H1 (cell line): ENCODE data around the gene RHOBTB1. TPM values are rescaled to one million over a fixed set of nuclear protein-coding genes. Genes with fewer than 3 reads are reported as not detected.

Experiments
- CTCF ChIA-PET: fragments of 300-600 bp; sonication (Branson Sonifier 250); formaldehyde crosslinking; loops from one replicate; lab custom pipeline; 2021; ENCODE audit not compliant: partially characterized antibody; lab: Charles Lee
- POLR2A ChIA-PET: fragments of 300-600 bp; sonication (Branson Sonifier 250); formaldehyde crosslinking; loops from one replicate; lab custom pipeline; 2021; ENCODE audit warnings: inconsistent platforms; ENCODE audit not compliant: partially characterized antibody; lab: Charles Lee
- DNase-seq, 2 experiments: peaks; one replicate each; pipeline versions ENCODE4 v3.0.0 to v3.0.0-alpha.2; 2010 to 2022; ENCODE audit warnings: low spot score in 2 of 2, low read depth in 1 of 2, mixed read lengths in 1 of 2
- FAIRE-seq: peaks from 2 replicates; lab custom pipeline; 2011; peaks lifted over from hg19 to GRCh38; lab: Jason Lieb, UNC
- H2AFZ ChIP-seq: 2 replicates; pipeline ENCODE4 v1.8.1; 2012; ENCODE audit warnings: low read length, inconsistent platforms
- H2AK5ac ChIP-seq: 2 replicates; pipeline ENCODE4 v1.6.1; 2013; ENCODE audit warnings: low read depth, low read length
- H2BK120ac ChIP-seq: replicated peaks from 2 replicates; pipeline ENCODE3; 2013; ENCODE audit warnings: low read depth, low read length, inconsistent platforms
- H2BK12ac ChIP-seq: 2 replicates; pipeline ENCODE4 v1.6.1; 2013; ENCODE audit warnings: low read depth, low read length
- H2BK15ac ChIP-seq: 2 replicates; pipeline ENCODE4 v1.6.1; 2013; ENCODE audit warnings: low read length
- H2BK20ac ChIP-seq: 2 replicates; pipeline ENCODE4 v1.6.1; 2013; ENCODE audit warnings: low read length
- H2BK5ac ChIP-seq: 2 replicates; pipeline ENCODE4 v1.6.1; 2013; ENCODE audit warnings: low read depth, low read length
- H3K14ac ChIP-seq: 2 replicates; pipeline ENCODE4 v1.6.1; 2013; ENCODE audit warnings: inconsistent platforms; ENCODE audit not compliant: insufficient read length
- H3K18ac ChIP-seq: 2 replicates; pipeline ENCODE4 v1.6.1; 2013; ENCODE audit warnings: low read length; ENCODE audit errors: extremely low read depth
- H3K23ac ChIP-seq: 2 replicates; pipeline ENCODE4 v1.6.1; 2013; ENCODE audit warnings: inconsistent platforms; ENCODE audit not compliant: insufficient read length
- H3K23me2 ChIP-seq: 2 replicates; pipeline ENCODE4 v1.6.1; 2013; ENCODE audit warnings: low read depth, low read length
- H3K27ac ChIP-seq: 2 replicates; pipeline ENCODE4 v1.6.1; 2011; ENCODE audit warnings: low read depth, low read length, inconsistent platforms
- H3K27me3 ChIP-seq, 4 experiments: replicated peaks in 1 of 4; 1 replicate in 1 of 4; 2 replicates in 3 of 4; pipeline versions ENCODE4 v1.6.1 to v1.8.1; 2011 to 2013; ENCODE audit warnings: low read length in 3 of 4, mild to moderate bottlenecking in 3 of 4, inconsistent platforms in 2 of 4, mixed read lengths in 2 of 4, moderate library complexity in 1 of 4; ENCODE audit not compliant: control insufficient read depth in 3 of 4, insufficient read depth in 3 of 4; ENCODE audit errors: extremely low read depth in 1 of 4
- H3K36me3 ChIP-seq, 4 experiments: 2 replicates each; pipeline versions ENCODE4 v1.6.1 to v1.8.1; 2011 to 2013; ENCODE audit warnings: mild to moderate bottlenecking in 4 of 4, low read length in 3 of 4, moderate library complexity in 2 of 4, control low read depth in 1 of 4, inconsistent platforms in 1 of 4; ENCODE audit not compliant: insufficient read depth in 4 of 4, control insufficient read depth in 2 of 4
- H3K4ac ChIP-seq: replicated peaks from 2 replicates; pipeline ENCODE3; 2013; ENCODE audit warnings: low read length, low read depth, mixed read lengths, inconsistent platforms; ENCODE audit not compliant: insufficient read length
- H3K4me1 ChIP-seq, 4 experiments: replicated peaks in 1 of 4; 1 replicate in 1 of 4; 2 replicates in 3 of 4; pipeline versions ENCODE4 v1.6.1 to v1.8.1; 2011 to 2013; ENCODE audit warnings: low read length in 3 of 4, inconsistent platforms in 2 of 4, mixed read lengths in 1 of 4; ENCODE audit not compliant: insufficient read depth in 4 of 4, control insufficient read depth in 3 of 4
- H3K4me2 ChIP-seq, 2 experiments: 2 replicates each; pipeline versions ENCODE4 v1.6.1 to v1.8.1; 2011 to 2013; ENCODE audit warnings: low read depth in 2 of 2, low read length in 2 of 2, control low read depth in 1 of 2, inconsistent platforms in 1 of 2, mild to moderate bottlenecking in 1 of 2; ENCODE audit not compliant: insufficient read depth in 1 of 2
- H3K4me3 ChIP-seq, 4 experiments: fragments of 200-600, 300-600 bp in 1 of 4; sonication (generic), shearing (Covaris generic), sonication (Bioruptor Twin) in 1 of 4; 2 replicates each; pipeline versions ENCODE4 v1.5.1 to v1.8.1; 2011 to 2016; ENCODE audit warnings: low read length in 4 of 4, low read depth in 3 of 4, control low read depth in 2 of 4, inconsistent platforms in 2 of 4, mild to moderate bottlenecking in 2 of 4, mixed read lengths in 1 of 4, moderate library complexity in 1 of 4; ENCODE audit not compliant: insufficient read depth in 2 of 4; ENCODE audit errors: extremely low read depth in 1 of 4
- H3K56ac ChIP-seq: replicated peaks from 2 replicates; pipeline ENCODE3; 2013; ENCODE audit warnings: low read depth, mild to moderate bottlenecking, mixed read lengths, low read length, inconsistent platforms; ENCODE audit not compliant: insufficient read length
- H3K79me1 ChIP-seq: 2 replicates; pipeline ENCODE4 v1.6.1; 2013; ENCODE audit warnings: low read depth, low read length, control low read depth
- H3K79me2 ChIP-seq, 2 experiments: 2 replicates each; pipeline versions ENCODE4 v1.6.1 to v1.8.1; 2012 to 2013; ENCODE audit warnings: low read length in 2 of 2, mild to moderate bottlenecking in 2 of 2, inconsistent platforms in 1 of 2; ENCODE audit not compliant: insufficient read depth in 2 of 2, control insufficient read depth in 1 of 2
- H3K9ac ChIP-seq, 4 experiments: replicated peaks in 1 of 4; 1 replicate in 1 of 4; 2 replicates in 3 of 4; pipeline versions ENCODE4 v1.6.1 to v1.8.1; 2011 to 2013; ENCODE audit warnings: low read depth in 3 of 4, low read length in 3 of 4, control low read depth in 2 of 4, mild to moderate bottlenecking in 2 of 4, moderate library complexity in 2 of 4, inconsistent platforms in 1 of 4; ENCODE audit errors: extremely low read depth in 1 of 4
- H3K9me3 ChIP-seq, 2 experiments: 2 replicates each; pipeline versions ENCODE4 v1.6.1 to v1.8.1; 2012 to 2013; ENCODE audit warnings: mild to moderate bottlenecking in 2 of 2, moderate library complexity in 2 of 2, control low read depth in 1 of 2, inconsistent platforms in 1 of 2, low read depth in 1 of 2, low read length in 1 of 2, mixed read lengths in 1 of 2; ENCODE audit not compliant: insufficient read depth in 2 of 2
- H4K20me1 ChIP-seq, 2 experiments: replicated peaks in 1 of 2; 2 replicates each; pipeline versions ENCODE3 to v1.8.1; 2011 to 2013; ENCODE audit warnings: inconsistent platforms in 2 of 2, low read length in 2 of 2, mild to moderate bottlenecking in 1 of 2; ENCODE audit not compliant: insufficient read depth in 2 of 2, control insufficient read depth in 1 of 2
- H4K5ac ChIP-seq: 2 replicates; pipeline ENCODE4 v1.6.1; 2013; ENCODE audit warnings: low read length, low read depth, mixed read lengths, inconsistent platforms; ENCODE audit not compliant: insufficient read length
- H4K8ac ChIP-seq: 2 replicates; pipeline ENCODE4 v1.8.0; 2013; ENCODE audit warnings: mild to moderate bottlenecking, moderate library complexity, low read length, inconsistent platforms; ENCODE audit not compliant: insufficient read depth; ENCODE audit errors: extremely low read depth
- H4K91ac ChIP-seq: replicated peaks from 2 replicates; pipeline ENCODE3; 2013; ENCODE audit warnings: low read length, mixed read lengths, inconsistent platforms; ENCODE audit not compliant: insufficient read length
- CREB1 ChIP-seq: IDR thresholded peaks from 2 replicates; pipeline ENCODE4 v1.6.1; 2012; ENCODE audit warnings: inconsistent platforms
- EZH2 ChIP-seq: fragments of 200-600 bp; sonication (generic); IDR thresholded peaks from 2 replicates; pipeline ENCODE4 v1.7.1; 2012; ENCODE audit warnings: low read depth, mild to moderate bottlenecking, moderate library complexity, low read length, inconsistent platforms; ENCODE audit not compliant: severe bottlenecking
- FOSL1 ChIP-seq: IDR thresholded peaks from 2 replicates; pipeline ENCODE4 v1.6.1; 2011; ENCODE audit warnings: mild to moderate bottlenecking, low read depth, low read length, moderate library complexity; ENCODE audit not compliant: insufficient read depth
- HDAC6 ChIP-seq: IDR thresholded peaks from one replicate; pipeline ENCODE4 v1.7.1; 2012; ENCODE audit warnings: low read depth, mild to moderate bottlenecking, inconsistent platforms, low read length, moderate library complexity
- JUN ChIP-seq: IDR thresholded peaks from 2 replicates; pipeline ENCODE4 v1.6.1; 2011; ENCODE audit warnings: low read depth, mild to moderate bottlenecking, improper control_type of control experiment, low read length
- NRF1 ChIP-seq: IDR thresholded peaks from 2 replicates; pipeline ENCODE4 v1.6.1; 2011; ENCODE audit warnings: mild to moderate bottlenecking, low read depth, low read length, improper control_type of control experiment
- RFX5 ChIP-seq: IDR thresholded peaks from 2 replicates; pipeline ENCODE4 v1.6.1; 2011; ENCODE audit warnings: low read depth, low read length, improper control_type of control experiment, borderline replicate concordance
- RNF2 ChIP-seq: fragments of 200-900, 300-1000 bp; sonication (generic); IDR thresholded peaks from 2 replicates; pipeline ENCODE4 v1.7.1; 2016; ENCODE audit warnings: borderline replicate concordance, low read depth, mild to moderate bottlenecking, antibody characterized with exemption, low read length; ENCODE audit not compliant: poor library complexity, severe bottlenecking; ENCODE audit errors: missing control alignments
- RXRA ChIP-seq: IDR thresholded peaks from 2 replicates; pipeline ENCODE4 v1.6.1; 2011; ENCODE audit warnings: low read depth, mild to moderate bottlenecking, low read length, moderate library complexity; ENCODE audit not compliant: insufficient read depth
- SP4 ChIP-seq: IDR thresholded peaks from 2 replicates; pipeline ENCODE4 v1.6.1; 2012; ENCODE audit warnings: low read length, inconsistent platforms
- TCF12 ChIP-seq: IDR thresholded peaks from 2 replicates; pipeline ENCODE4 v1.6.1; 2011; ENCODE audit warnings: low read depth, mild to moderate bottlenecking, low read length
- TEAD4 ChIP-seq: IDR thresholded peaks from 2 replicates; pipeline ENCODE4 v1.6.1; 2012; ENCODE audit warnings: low read depth, low read length, inconsistent platforms, mixed read lengths
- ZNF274 ChIP-seq: IDR thresholded peaks from 2 replicates; pipeline ENCODE4 v1.7.0; 2012; ENCODE audit warnings: low read length, borderline replicate concordance; ENCODE audit errors: extremely low read depth
- WGBS, 2 experiments: shearing (Covaris generic) in 1 of 2; methylation state at CpG; one replicate each; pipeline versions ENCODE4 v1.1.6 to v1.1.7; 2013 to 2015; ENCODE audit warnings: low lambda C conversion rate in 2 of 2, mixed read lengths in 2 of 2, inconsistent platforms in 1 of 2, low coverage in 1 of 2, missing lambda C conversion rate in 1 of 2; ENCODE audit not compliant: insufficient replicate concordance in 2 of 2, insufficient coverage in 1 of 2, insufficient read length in 1 of 2; ENCODE audit errors: extremely low coverage in 1 of 2, missing lambda C conversion rate in 1 of 2; 5-methylcytosine and 5-hydroxymethylcytosine counted together
- polyA plus RNA-seq, 7 experiments: library from polyadenylated mRNA; depleted of rRNA in 3 of 7; stranded (reverse) in 5 of 7; unstranded in 2 of 7; fragments of >200 nt in 5 of 7; fragments of 200-250 nt in 2 of 7; gene quantifications; 1 replicate in 5 of 7; 2 replicates in 1 of 7; 4 replicates in 1 of 7; pipeline versions ENCODE4 v1.2.1 to v1.2.3, GENCODE V29; 2011 to 2013; ENCODE audit warnings: missing spikeins in 2 of 7, mixed read lengths in 2 of 7
- total RNA-seq: library from RNA; stranded (reverse); fragmentation: NEBNext Ultra II Directional; extraction: Animal tissue kit (Norgen Biotek cat#: 25700); gene quantifications from 2 replicates; pipeline ENCODE4 v1.2.1, GENCODE V29; 2021
- TF ChIP-seq, protein P1 (sequence below): IDR thresholded peaks from 2 replicates; pipeline ENCODE4 v1.6.1; 2012; ENCODE audit warnings: inconsistent platforms

The RHOBTB1 gene
- total and polyA plus RNA-seq, 2 of the 8 experiments (the other 6 are each of a cell fraction or from before 2014, with no cell fraction given), result 6.1 to 7.4 TPM

DNA sequence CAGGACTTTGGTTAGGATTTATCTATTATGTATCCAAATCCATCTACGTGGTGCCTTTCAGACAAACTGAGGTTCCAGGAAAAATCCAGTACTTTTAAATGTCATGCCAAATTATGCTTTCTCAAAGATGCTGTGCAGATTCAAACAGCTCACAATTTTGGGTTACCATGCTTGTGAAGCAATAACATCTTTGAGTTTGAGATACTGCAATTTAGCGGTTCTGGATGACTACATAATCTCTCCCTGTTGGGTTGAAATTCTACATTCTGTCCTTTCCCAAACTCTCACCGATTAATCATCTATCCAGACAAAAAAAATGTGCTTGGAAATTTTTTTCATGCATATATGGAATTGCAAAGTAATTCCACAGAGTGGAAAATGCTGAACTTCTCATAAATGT is 3.5 kb downstream of the RHOBTB1 start:
- H3K9ac ChIP-seq, result no peak overlapping the region
- no peak overlapping the region for H3K4ac ChIP-seq
- no peak overlapping the region for H3K4me2 ChIP-seq
- ChIA-PET CTCF (no interaction called here), POLR2A (interaction anchor here (0.7 kb wide), 1 partner anchor 1431 kb away, joined by 3 read pairs; no protein-coding TSS in a partner anchor)
- H3K36me3 ChIP-seq, result no peaks in the 10 kb centered on the region
- H2BK120ac ChIP-seq, result no peak overlapping the region
- 92% methylated on average over 3 of the region's 3 CpGs; no CpG with 5 or more reads in 1 of the 2 experiments for WGBS, 2 experiments
- H2AK5ac ChIP-seq, result no peak overlapping the region
- FAIRE-seq (no peak), DNase-seq (no peak)
- no peak overlapping the region for H3K4me3 ChIP-seq
- H3K27ac ChIP-seq, result no peak overlapping the region
- no peak overlapping the region for H2BK5ac ChIP-seq
- no peaks in the 10 kb centered on the region for H3K9me3 ChIP-seq
- peaks cover 0 to 11% (median 8%) of the 10 kb centered on the region in 4 experiments; a peak in 5 of 7 replicates for H3K27me3 ChIP-seq
- no peak overlapping the region for H4K8ac ChIP-seq
- H3K18ac ChIP-seq, result no peak overlapping the region
- peaks cover 15% of the 10 kb centered on the region for H3K23me2 ChIP-seq
- no peaks in the 10 kb centered on the region for H3K79me1 ChIP-seq
- H4K91ac ChIP-seq, result no peak overlapping the region
- H3K56ac ChIP-seq, result no peak overlapping the region
- no peak overlapping the region for H3K23ac ChIP-seq
- H3K14ac ChIP-seq, result no peak overlapping the region
- peaks cover 3 to 9% (median 5%) of the 10 kb centered on the region in 4 experiments; a peak in 6 of 7 replicates for H3K4me1 ChIP-seq
- no peak overlapping the region for H4K5ac ChIP-seq
- H2BK15ac ChIP-seq, result no peak overlapping the region
- no peak overlapping the region for H2BK20ac ChIP-seq
- no peak overlapping the region for H2AFZ ChIP-seq
- H3K79me2 ChIP-seq, result no peaks in the 10 kb centered on the region
- no peak overlapping the region for H2BK12ac ChIP-seq
- no peaks in the 10 kb centered on the region for H4K20me1 ChIP-seq
- TF ChIP-seq EZH2, result no peak
- TF ChIP-seq, protein P1, sequence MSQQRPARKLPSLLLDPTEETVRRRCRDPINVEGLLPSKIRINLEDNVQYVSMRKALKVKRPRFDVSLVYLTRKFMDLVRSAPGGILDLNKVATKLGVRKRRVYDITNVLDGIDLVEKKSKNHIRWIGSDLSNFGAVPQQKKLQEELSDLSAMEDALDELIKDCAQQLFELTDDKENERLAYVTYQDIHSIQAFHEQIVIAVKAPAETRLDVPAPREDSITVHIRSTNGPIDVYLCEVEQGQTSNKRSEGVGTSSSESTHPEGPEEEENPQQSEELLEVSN, result no peak
- no peak for TF ChIP-seq SP4
- TF ChIP-seq RNF2, result no peak
- no peak for TF ChIP-seq CREB1
- TF ChIP-seq TEAD4, result no peak
- TF ChIP-seq TCF12, result no peak
- TF ChIP-seq NRF1, result no peak
- TF ChIP-seq RXRA, result no peak
- TF ChIP-seq HDAC6, result no peak
- no peak for TF ChIP-seq RFX5
- no peak for TF ChIP-seq ZNF274
- no peak for TF ChIP-seq FOSL1
- no peak for TF ChIP-seq JUN
